H1 (cell line): Measurements from ENCODE around the gene GPR35. TPM values are rescaled to one million over a fixed set of nuclear protein-coding genes. Genes with fewer than 3 reads are reported as not detected.

ENCODE experiments used
- CTCF ChIA-PET: fragments of 300-600 bp; sonication (Branson Sonifier 250); formaldehyde crosslinking; loops from one replicate; lab custom pipeline; 2021; ENCODE audit not compliant: partially characterized antibody; lab: Charles Lee
- POLR2A ChIA-PET: fragments of 300-600 bp; sonication (Branson Sonifier 250); formaldehyde crosslinking; loops from one replicate; lab custom pipeline; 2021; ENCODE audit warnings: inconsistent platforms; ENCODE audit not compliant: partially characterized antibody; lab: Charles Lee
- DNase-seq, 2 experiments: peaks; one replicate each; pipeline versions ENCODE4 v3.0.0 to v3.0.0-alpha.2; 2010 to 2022; ENCODE audit warnings: low spot score in 2 of 2, low read depth in 1 of 2, mixed read lengths in 1 of 2
- FAIRE-seq: peaks from 2 replicates; lab custom pipeline; 2011; peaks lifted over from hg19 to GRCh38; lab: Jason Lieb, UNC
- H2AFZ ChIP-seq: 2 replicates; pipeline ENCODE4 v1.8.1; 2012; ENCODE audit warnings: low read length, inconsistent platforms
- H2AK5ac ChIP-seq: 2 replicates; pipeline ENCODE4 v1.6.1; 2013; ENCODE audit warnings: low read depth, low read length
- H2BK120ac ChIP-seq: replicated peaks from 2 replicates; pipeline ENCODE3; 2013; ENCODE audit warnings: low read depth, low read length, inconsistent platforms
- H2BK12ac ChIP-seq: 2 replicates; pipeline ENCODE4 v1.6.1; 2013; ENCODE audit warnings: low read depth, low read length
- H2BK15ac ChIP-seq: 2 replicates; pipeline ENCODE4 v1.6.1; 2013; ENCODE audit warnings: low read length
- H2BK20ac ChIP-seq: 2 replicates; pipeline ENCODE4 v1.6.1; 2013; ENCODE audit warnings: low read length
- H2BK5ac ChIP-seq: 2 replicates; pipeline ENCODE4 v1.6.1; 2013; ENCODE audit warnings: low read depth, low read length
- H3K14ac ChIP-seq: 2 replicates; pipeline ENCODE4 v1.6.1; 2013; ENCODE audit warnings: inconsistent platforms; ENCODE audit not compliant: insufficient read length
- H3K18ac ChIP-seq: 2 replicates; pipeline ENCODE4 v1.6.1; 2013; ENCODE audit warnings: low read length; ENCODE audit errors: extremely low read depth
- H3K23ac ChIP-seq: 2 replicates; pipeline ENCODE4 v1.6.1; 2013; ENCODE audit warnings: inconsistent platforms; ENCODE audit not compliant: insufficient read length
- H3K23me2 ChIP-seq: 2 replicates; pipeline ENCODE4 v1.6.1; 2013; ENCODE audit warnings: low read depth, low read length
- H3K27ac ChIP-seq: 2 replicates; pipeline ENCODE4 v1.6.1; 2011; ENCODE audit warnings: low read depth, low read length, inconsistent platforms
- H3K27me3 ChIP-seq, 4 experiments: replicated peaks in 1 of 4; 1 replicate in 1 of 4; 2 replicates in 3 of 4; pipeline versions ENCODE4 v1.6.1 to v1.8.1; 2011 to 2013; ENCODE audit warnings: low read length in 3 of 4, mild to moderate bottlenecking in 3 of 4, inconsistent platforms in 2 of 4, mixed read lengths in 2 of 4, moderate library complexity in 1 of 4; ENCODE audit not compliant: control insufficient read depth in 3 of 4, insufficient read depth in 3 of 4; ENCODE audit errors: extremely low read depth in 1 of 4
- H3K36me3 ChIP-seq, 4 experiments: 2 replicates each; pipeline versions ENCODE4 v1.6.1 to v1.8.1; 2011 to 2013; ENCODE audit warnings: mild to moderate bottlenecking in 4 of 4, low read length in 3 of 4, moderate library complexity in 2 of 4, control low read depth in 1 of 4, inconsistent platforms in 1 of 4; ENCODE audit not compliant: insufficient read depth in 4 of 4, control insufficient read depth in 2 of 4
- H3K4ac ChIP-seq: replicated peaks from 2 replicates; pipeline ENCODE3; 2013; ENCODE audit warnings: low read length, low read depth, mixed read lengths, inconsistent platforms; ENCODE audit not compliant: insufficient read length
- H3K4me1 ChIP-seq, 4 experiments: replicated peaks in 1 of 4; 1 replicate in 1 of 4; 2 replicates in 3 of 4; pipeline versions ENCODE4 v1.6.1 to v1.8.1; 2011 to 2013; ENCODE audit warnings: low read length in 3 of 4, inconsistent platforms in 2 of 4, mixed read lengths in 1 of 4; ENCODE audit not compliant: insufficient read depth in 4 of 4, control insufficient read depth in 3 of 4
- H3K4me2 ChIP-seq, 2 experiments: 2 replicates each; pipeline versions ENCODE4 v1.6.1 to v1.8.1; 2011 to 2013; ENCODE audit warnings: low read depth in 2 of 2, low read length in 2 of 2, control low read depth in 1 of 2, inconsistent platforms in 1 of 2, mild to moderate bottlenecking in 1 of 2; ENCODE audit not compliant: insufficient read depth in 1 of 2
- H3K4me3 ChIP-seq, 4 experiments: fragments of 200-600, 300-600 bp in 1 of 4; sonication (generic), shearing (Covaris generic), sonication (Bioruptor Twin) in 1 of 4; 2 replicates each; pipeline versions ENCODE4 v1.5.1 to v1.8.1; 2011 to 2016; ENCODE audit warnings: low read length in 4 of 4, low read depth in 3 of 4, control low read depth in 2 of 4, inconsistent platforms in 2 of 4, mild to moderate bottlenecking in 2 of 4, mixed read lengths in 1 of 4, moderate library complexity in 1 of 4; ENCODE audit not compliant: insufficient read depth in 2 of 4; ENCODE audit errors: extremely low read depth in 1 of 4
- H3K56ac ChIP-seq: replicated peaks from 2 replicates; pipeline ENCODE3; 2013; ENCODE audit warnings: low read depth, mild to moderate bottlenecking, mixed read lengths, low read length, inconsistent platforms; ENCODE audit not compliant: insufficient read length
- H3K79me1 ChIP-seq: 2 replicates; pipeline ENCODE4 v1.6.1; 2013; ENCODE audit warnings: low read depth, low read length, control low read depth
- H3K79me2 ChIP-seq, 2 experiments: 2 replicates each; pipeline versions ENCODE4 v1.6.1 to v1.8.1; 2012 to 2013; ENCODE audit warnings: low read length in 2 of 2, mild to moderate bottlenecking in 2 of 2, inconsistent platforms in 1 of 2; ENCODE audit not compliant: insufficient read depth in 2 of 2, control insufficient read depth in 1 of 2
- H3K9ac ChIP-seq, 4 experiments: replicated peaks in 1 of 4; 1 replicate in 1 of 4; 2 replicates in 3 of 4; pipeline versions ENCODE4 v1.6.1 to v1.8.1; 2011 to 2013; ENCODE audit warnings: low read depth in 3 of 4, low read length in 3 of 4, control low read depth in 2 of 4, mild to moderate bottlenecking in 2 of 4, moderate library complexity in 2 of 4, inconsistent platforms in 1 of 4; ENCODE audit errors: extremely low read depth in 1 of 4
- H3K9me3 ChIP-seq, 2 experiments: 2 replicates each; pipeline versions ENCODE4 v1.6.1 to v1.8.1; 2012 to 2013; ENCODE audit warnings: mild to moderate bottlenecking in 2 of 2, moderate library complexity in 2 of 2, control low read depth in 1 of 2, inconsistent platforms in 1 of 2, low read depth in 1 of 2, low read length in 1 of 2, mixed read lengths in 1 of 2; ENCODE audit not compliant: insufficient read depth in 2 of 2
- H4K20me1 ChIP-seq, 2 experiments: replicated peaks in 1 of 2; 2 replicates each; pipeline versions ENCODE3 to v1.8.1; 2011 to 2013; ENCODE audit warnings: inconsistent platforms in 2 of 2, low read length in 2 of 2, mild to moderate bottlenecking in 1 of 2; ENCODE audit not compliant: insufficient read depth in 2 of 2, control insufficient read depth in 1 of 2
- H4K5ac ChIP-seq: 2 replicates; pipeline ENCODE4 v1.6.1; 2013; ENCODE audit warnings: low read length, low read depth, mixed read lengths, inconsistent platforms; ENCODE audit not compliant: insufficient read length
- H4K8ac ChIP-seq: 2 replicates; pipeline ENCODE4 v1.8.0; 2013; ENCODE audit warnings: mild to moderate bottlenecking, moderate library complexity, low read length, inconsistent platforms; ENCODE audit not compliant: insufficient read depth; ENCODE audit errors: extremely low read depth
- H4K91ac ChIP-seq: replicated peaks from 2 replicates; pipeline ENCODE3; 2013; ENCODE audit warnings: low read length, mixed read lengths, inconsistent platforms; ENCODE audit not compliant: insufficient read length
- CHD2 ChIP-seq: IDR thresholded peaks from 2 replicates; pipeline ENCODE4 v1.6.1; 2012; ENCODE audit warnings: low read length, improper control_type of control experiment
- EGR1 ChIP-seq: IDR thresholded peaks from 2 replicates; pipeline ENCODE4 v1.6.1; 2011; ENCODE audit warnings: low read depth, low read length, borderline replicate concordance
- YY1 ChIP-seq: IDR thresholded peaks from 2 replicates; pipeline ENCODE4 v1.6.1; 2011; ENCODE audit warnings: low read depth, mild to moderate bottlenecking, low read length
- WGBS, 2 experiments: shearing (Covaris generic) in 1 of 2; methylation state at CpG; one replicate each; pipeline versions ENCODE4 v1.1.6 to v1.1.7; 2013 to 2015; ENCODE audit warnings: low lambda C conversion rate in 2 of 2, mixed read lengths in 2 of 2, inconsistent platforms in 1 of 2, low coverage in 1 of 2, missing lambda C conversion rate in 1 of 2; ENCODE audit not compliant: insufficient replicate concordance in 2 of 2, insufficient coverage in 1 of 2, insufficient read length in 1 of 2; ENCODE audit errors: extremely low coverage in 1 of 2, missing lambda C conversion rate in 1 of 2; 5-methylcytosine and 5-hydroxymethylcytosine counted together
- polyA plus RNA-seq, 7 experiments: library from polyadenylated mRNA; depleted of rRNA in 3 of 7; stranded (reverse) in 5 of 7; unstranded in 2 of 7; fragments of >200 nt in 5 of 7; fragments of 200-250 nt in 2 of 7; gene quantifications; 1 replicate in 5 of 7; 2 replicates in 1 of 7; 4 replicates in 1 of 7; pipeline versions ENCODE4 v1.2.1 to v1.2.3, GENCODE V29; 2011 to 2013; ENCODE audit warnings: missing spikeins in 2 of 7, mixed read lengths in 2 of 7
- total RNA-seq: library from RNA; stranded (reverse); fragmentation: NEBNext Ultra II Directional; extraction: Animal tissue kit (Norgen Biotek cat#: 25700); gene quantifications from 2 replicates; pipeline ENCODE4 v1.2.1, GENCODE V29; 2021

GPR35 gene
- total and polyA plus RNA-seq, 2 of the 8 experiments (the other 6 are each of a cell fraction or from before 2014, with no cell fraction given): 0.47 TPM; not detected in 1

DNA sequence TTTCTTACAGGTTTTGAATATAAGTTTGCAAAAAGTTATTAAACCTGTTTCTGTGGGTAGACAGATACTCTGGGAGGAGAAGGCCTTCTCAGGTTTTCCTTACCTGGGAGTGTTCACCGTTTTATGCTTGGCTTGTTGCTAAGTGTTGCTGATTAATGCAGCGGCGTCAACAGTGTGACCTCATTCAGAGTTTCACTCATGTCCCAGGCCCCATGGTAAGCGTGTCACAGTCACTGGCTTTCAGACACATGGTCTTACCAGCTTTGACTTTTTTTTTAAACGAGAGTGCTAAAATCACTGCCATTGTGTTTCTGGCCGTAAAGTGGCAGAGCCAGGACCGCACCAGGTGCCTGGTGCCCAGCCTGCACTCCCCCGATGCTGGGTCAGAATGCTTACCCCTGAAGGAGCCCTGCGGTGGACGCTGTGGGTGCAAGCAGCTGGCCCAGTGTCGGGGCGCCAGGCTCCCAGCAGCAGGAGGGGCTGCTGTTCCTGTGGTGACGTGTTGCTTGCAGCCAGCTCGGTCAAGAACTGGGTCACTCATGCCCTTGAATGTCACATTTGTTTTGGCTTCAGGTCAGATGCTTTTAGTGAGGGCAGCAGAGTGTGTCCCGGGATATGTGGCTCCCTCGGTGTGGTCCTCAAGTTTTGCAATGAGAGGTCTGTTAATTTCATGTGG is 35.3 kb upstream of the GPR35 start:
- 88% methylated on average over 16 of the region's 16 CpGs; no CpG with 5 or more reads in 1 of the 2 experiments for WGBS, 2 experiments
- TF ChIP-seq YY1 (no peak), EGR1 (no peak), CHD2 (no peak)

More for the DNA sequence above, 35.3 kb upstream of the GPR35 start:
- no peak overlapping the region for H2BK12ac ChIP-seq
- H3K56ac ChIP-seq: no peak overlapping the region
- H3K36me3 ChIP-seq: peaks cover 0 to 8% (median 6%) of the 10 kb centered on the region in 4 experiments; a peak in 4 of 8 replicates
- H3K79me1 ChIP-seq: peaks cover 17% of the 10 kb centered on the region
- POLR2A ChIA-PET: interaction anchor here (1.1 to 1.5 kb wide), 2 partner anchors 10 to 24 kb away, joined by 3 to 4 read pairs; no protein-coding TSS in a partner anchor
- no peak overlapping the region for H2BK15ac ChIP-seq
- H3K27me3 ChIP-seq: no peaks in the 10 kb centered on the region
- no peak overlapping the region for H2AFZ ChIP-seq
- H3K4me3 ChIP-seq: no peak overlapping the region
- H2AK5ac ChIP-seq: no peak overlapping the region
- H4K8ac ChIP-seq: no peak overlapping the region
- peaks cover 0 to 10% (median 9%) of the 10 kb centered on the region in 4 experiments; a peak in 5 of 7 replicates for H3K4me1 ChIP-seq
- no peak overlapping the region for H4K5ac ChIP-seq
- CTCF ChIA-PET: interaction anchor here (1.2 to 5.1 kb wide), 3 partner anchors 12 to 26 kb away, joined by 3 to 37 read pairs (median 3); no protein-coding TSS in a partner anchor
- FAIRE-seq (no peak), DNase-seq (no peak)
- no peak overlapping the region for H3K23ac ChIP-seq
- no peak overlapping the region for H3K18ac ChIP-seq
- peaks cover 12% of the 10 kb centered on the region; the same call in 1 of the 2 replicates for H3K23me2 ChIP-seq
- H4K91ac ChIP-seq: no peak overlapping the region
- H4K20me1 ChIP-seq: peaks cover 3 to 28% of the 10 kb centered on the region in 2 experiments
- H3K27ac ChIP-seq: no peak overlapping the region
- no peaks in the 10 kb centered on the region for H3K9me3 ChIP-seq
- peaks cover 4 to 40% of the 10 kb centered on the region in 2 experiments; a peak in 3 of 4 replicates for H3K79me2 ChIP-seq
- no peak overlapping the region for H3K4me2 ChIP-seq
- no peak overlapping the region for H2BK120ac ChIP-seq
- H2BK5ac ChIP-seq: no peak overlapping the region
- no peak overlapping the region for H2BK20ac ChIP-seq
- no peak overlapping the region for H3K14ac ChIP-seq
- no peak overlapping the region for H3K9ac ChIP-seq
- no peak overlapping the region for H3K4ac ChIP-seq
